Vagina (tissue), 2 donors: ENCODE results near the gene IL18RAP. TPM values are rescaled to one million over a fixed set of nuclear protein-coding genes. Genes with fewer than 3 reads are reported as not detected.

Experiments used
- DNase-seq, 2 donors: peaks; one replicate each; pipeline ENCODE4 v3.0.0-alpha.2; 2017; ENCODE audit errors: extremely low spot score in 2 of 2
- H3K27ac ChIP-seq: fragments of 200-600 bp; sonication (generic); one replicate; pipeline ENCODE4 v1.5.1; 2019
- H3K27me3 ChIP-seq: fragments of 200-600 bp; sonication (generic); one replicate; pipeline ENCODE4 v1.5.1; 2019
- H3K36me3 ChIP-seq, 2 donors: fragments of 200-600 bp; sonication (generic); one replicate each; pipeline ENCODE4 v1.5.1; 2017 to 2019
- H3K4me1 ChIP-seq: fragments of 200-600 bp; sonication (generic); one replicate; pipeline ENCODE4 v1.5.1; 2019
- H3K4me3 ChIP-seq, 2 donors: fragments of 200-600 bp; sonication (generic); 1 replicate in 1 of 2; 2 replicates in 1 of 2; pipeline ENCODE4 v1.5.1; 2016 to 2019
- H3K9me3 ChIP-seq: fragments of 200-600 bp; sonication (generic); one replicate; pipeline ENCODE4 v1.5.1; 2019
- CTCF ChIP-seq, 3 experiments: fragments of 450-650 bp in 2 of 3; fragments of 200-600 bp in 1 of 3; sonication (generic) in 1 of 3; IDR thresholded peaks; one replicate each; pipeline ENCODE4 v1.5.1; 2017 to 2019; ENCODE audit warnings: antibody characterized with exemption in 3 of 3, mild to moderate bottlenecking in 2 of 3, moderate library complexity in 2 of 3
- POLR2A ChIP-seq, 2 donors: fragments of 450-650 bp; IDR thresholded peaks; one replicate each; pipeline ENCODE4 v1.6.1; 2017; ENCODE audit warnings: antibody characterized with exemption in 2 of 2, mild to moderate bottlenecking in 2 of 2, moderate library complexity in 2 of 2
- POLR2AphosphoS5 ChIP-seq, 2 donors: sonication (generic); formaldehyde crosslinking; IDR thresholded peaks; one replicate each; pipeline ENCODE4 v1.9.0; 2017; ENCODE audit warnings: antibody characterized with exemption in 2 of 2, mild to moderate bottlenecking in 2 of 2, low read depth in 1 of 2; ENCODE audit not compliant: insufficient read depth in 1 of 2
- intact Hi-C: fragments of 100-400 bp; cut with DNase I; formaldehyde crosslinking; loops from one replicate; pipeline ENCODE4 v1.15.1; 2023
- total RNA-seq: library from RNA; depleted of rRNA; stranded (reverse); fragments of >200 nt; gene quantifications from one replicate; pipeline ENCODE4 v1.2.3, GENCODE V29; 2016

Gene IL18RAP
- total RNA-seq, 1 donor from 2014 or later: 5.9 TPM

GRCh38 chr2:102386867-102387541 lies 36.0 kb upstream of the IL18RAP start:
- no peaks in the 10 kb centered on the region for H3K4me1 ChIP-seq
- intact Hi-C loops: no loop called here
- H3K4me3 ChIP-seq: no peak overlapping the region
- H3K9me3 ChIP-seq: peaks cover 5% of the 10 kb centered on the region
- TF ChIP-seq POLR2A (IDR thresholded peaks at IDR 0.05): no peak
- TF ChIP-seq POLR2AphosphoS5 (IDR thresholded peaks at IDR 0.05; ENCODE audit: insufficient read depth in 1 of 2, low read depth in 1 of 2): no peak
- TF ChIP-seq CTCF (IDR thresholded peaks at IDR 0.05): no peak
- H3K36me3 ChIP-seq: no peaks in the 10 kb centered on the region
- no peaks in the 10 kb centered on the region for H3K27me3 ChIP-seq
- DNase-seq: no peak
- no peak overlapping the region for H3K27ac ChIP-seq

GRCh38 chr2:102387763-102388546 lies 35.0 kb upstream of the IL18RAP start:
- Histone ChIP-seq H3K36me3 (no peaks in the 10 kb centered on the region), H3K4me1 (no peaks in the 10 kb centered on the region), H3K27ac (no peak overlapping the region), H3K4me3 (no peak overlapping the region), H3K27me3 (no peaks in the 10 kb centered on the region), H3K9me3 (peaks cover 5% of the 10 kb centered on the region)
- intact Hi-C loops: no loop called here
- TF ChIP-seq POLR2A (IDR thresholded peaks at IDR 0.05): no peak
- TF ChIP-seq CTCF (IDR thresholded peaks at IDR 0.05): no peak
- TF ChIP-seq POLR2AphosphoS5 (IDR thresholded peaks at IDR 0.05; ENCODE audit: insufficient read depth in 1 of 2, low read depth in 1 of 2): no peak
- no peak for DNase-seq

- Histone ChIP-seq H3K36me3 (no peaks in the 10 kb centered on the region), H3K4me3 (no peak overlapping the region), H3K27me3 (no peaks in the 10 kb centered on the region), H3K4me1 (no peaks in the 10 kb centered on the region), H3K27ac (no peak overlapping the region), H3K9me3 (no peaks in the 10 kb centered on the region)
- no peak for DNase-seq
- intact Hi-C loops: no loop called here
- TF ChIP-seq POLR2A (IDR thresholded peaks at IDR 0.05): no peak
- no peak for TF ChIP-seq CTCF (IDR thresholded peaks at IDR 0.05)
- TF ChIP-seq POLR2AphosphoS5 (IDR thresholded peaks at IDR 0.05; ENCODE audit: insufficient read depth in 1 of 2, low read depth in 1 of 2): no peak
Measured at GRCh38 chr2:102391565-102391964, 31.4 kb upstream of the IL18RAP start.

GRCh38 chr2:102392096-102392495 lies 30.9 kb upstream of the IL18RAP start:
- DNase-seq: no peak
- intact Hi-C loops: no loop called here
- no peak for TF ChIP-seq POLR2A (IDR thresholded peaks at IDR 0.05)
- TF ChIP-seq CTCF (IDR thresholded peaks at IDR 0.05): no peak
- TF ChIP-seq POLR2AphosphoS5 (IDR thresholded peaks at IDR 0.05; ENCODE audit: insufficient read depth in 1 of 2, low read depth in 1 of 2): no peak
- Histone ChIP-seq H3K9me3 (no peaks in the 10 kb centered on the region), H3K27me3 (no peaks in the 10 kb centered on the region), H3K4me1 (no peaks in the 10 kb centered on the region), H3K4me3 (no peak overlapping the region), H3K27ac (no peak overlapping the region), H3K36me3 (no peaks in the 10 kb centered on the region)

- Histone ChIP-seq H3K27me3 (no peaks in the 10 kb centered on the region), H3K4me1 (no peaks in the 10 kb centered on the region), H3K36me3 (no peaks in the 10 kb centered on the region), H3K4me3 (no peak overlapping the region), H3K9me3 (no peaks in the 10 kb centered on the region), H3K27ac (no peak overlapping the region)
- intact Hi-C loops: no loop called here
- no peak for DNase-seq
- no peak for TF ChIP-seq POLR2A (IDR thresholded peaks at IDR 0.05)
Measured at GRCh38 chr2:102392942-102393341, 30.0 kb upstream of the IL18RAP start.
